Liver (tissue), 3 donors: Measurements from ENCODE around the gene PLPP4.

Experiments
- ATF3 ChIP-seq: IDR thresholded peaks from 2 replicates; pipeline ENCODE4 v1.6.1; 2016; ENCODE audit warnings: antibody characterized with exemption
- CTCF ChIP-seq: fragments of 150-350 bp; IDR thresholded peaks from 2 replicates; pipeline ENCODE4 v1.5.1; 2017; ENCODE audit warnings: improper control_type of control experiment, low read depth, low read length; ENCODE audit not compliant: missing input control
- EGR1 ChIP-seq, 2 donors: IDR thresholded peaks; 2 replicates each; pipeline ENCODE4 v1.6.1; 2016 to 2018; ENCODE audit warnings: antibody characterized with exemption in 2 of 2, low read depth in 2 of 2
- GABPA ChIP-seq, 2 donors: IDR thresholded peaks in 1 of 2; conservative IDR thresholded peaks in 1 of 2; 2 replicates each; pipeline ENCODE4 v1.6.1; 2016; ENCODE audit warnings: antibody characterized with exemption in 2 of 2, mild to moderate bottlenecking in 1 of 2, moderate library complexity in 1 of 2
- HNF4A ChIP-seq, 2 donors: conservative IDR thresholded peaks; 2 replicates each; pipeline ENCODE4 v1.6.1; 2016; ENCODE audit warnings: antibody characterized with exemption in 2 of 2, mild to moderate bottlenecking in 2 of 2
- HNF4G ChIP-seq: IDR thresholded peaks from 2 replicates; pipeline ENCODE4 v1.6.1; 2016; ENCODE audit warnings: antibody characterized with exemption
- MAX ChIP-seq: IDR thresholded peaks from 2 replicates; pipeline ENCODE4 v1.6.1; 2016; ENCODE audit warnings: antibody characterized with exemption
- RAD21 ChIP-seq, 2 donors: IDR thresholded peaks; 2 replicates each; pipeline ENCODE4 v1.6.1; 2016; ENCODE audit warnings: antibody characterized with exemption in 2 of 2, mild to moderate bottlenecking in 2 of 2
- REST ChIP-seq: IDR thresholded peaks from 2 replicates; pipeline ENCODE4 v1.6.1; 2016; ENCODE audit warnings: antibody characterized with exemption, mild to moderate bottlenecking
- RXRA ChIP-seq, 2 donors: IDR thresholded peaks; 2 replicates each; pipeline ENCODE4 v1.6.1; 2017 to 2018; ENCODE audit warnings: antibody characterized with exemption in 2 of 2, mild to moderate bottlenecking in 1 of 2
- SP1 ChIP-seq: IDR thresholded peaks from 2 replicates; pipeline ENCODE4 v1.6.1; 2018; ENCODE audit warnings: antibody characterized with exemption, mild to moderate bottlenecking
- TAF1 ChIP-seq: conservative IDR thresholded peaks from 2 replicates; pipeline ENCODE4 v1.6.1; 2016; ENCODE audit warnings: antibody characterized with exemption, mild to moderate bottlenecking
- YY1 ChIP-seq: IDR thresholded peaks from 2 replicates; pipeline ENCODE4 v1.6.1; 2016; ENCODE audit warnings: antibody characterized with exemption, mild to moderate bottlenecking
- ZBTB33 ChIP-seq: IDR thresholded peaks from 2 replicates; pipeline ENCODE4 v1.6.1; 2016; ENCODE audit warnings: antibody characterized with exemption
- donor health status: healthy.
- donor health status: healthy.

- TF ChIP-seq HNF4A (conservative IDR thresholded peaks at IDR 0.05) (no peak), GABPA (IDR thresholded peaks at IDR 0.05 in 1 of 2, conservative IDR thresholded peaks at IDR 0.05 in 1 of 2) (no peak), REST (no peak), ATF3 (no peak), CTCF (no peak), SP1 (no peak), TAF1 (no peak), YY1 (no peak), MAX (no peak), EGR1 (IDR thresholded peaks at IDR 0.05; ENCODE audit: low read depth in 2 of 2) (no peak), HNF4G (no peak), RXRA (IDR thresholded peaks at IDR 0.05) (no peak), ZBTB33 (no peak), RAD21 (IDR thresholded peaks at IDR 0.05) (no peak)
These were observed 25.8 kb upstream of the PLPP4 start for GRCh38 chr10:120431251-120431651.
